NCI-H1436 treated with DMSO at 0.1 percent for 48 hours (cell line): ENCODE measurements around the gene RPL10.

Experiments
- DNase-seq: peaks from one replicate; lab custom pipeline; 2025; lab: John Stamatoyannopoulos, UW

Gene RPL10

DNA sequence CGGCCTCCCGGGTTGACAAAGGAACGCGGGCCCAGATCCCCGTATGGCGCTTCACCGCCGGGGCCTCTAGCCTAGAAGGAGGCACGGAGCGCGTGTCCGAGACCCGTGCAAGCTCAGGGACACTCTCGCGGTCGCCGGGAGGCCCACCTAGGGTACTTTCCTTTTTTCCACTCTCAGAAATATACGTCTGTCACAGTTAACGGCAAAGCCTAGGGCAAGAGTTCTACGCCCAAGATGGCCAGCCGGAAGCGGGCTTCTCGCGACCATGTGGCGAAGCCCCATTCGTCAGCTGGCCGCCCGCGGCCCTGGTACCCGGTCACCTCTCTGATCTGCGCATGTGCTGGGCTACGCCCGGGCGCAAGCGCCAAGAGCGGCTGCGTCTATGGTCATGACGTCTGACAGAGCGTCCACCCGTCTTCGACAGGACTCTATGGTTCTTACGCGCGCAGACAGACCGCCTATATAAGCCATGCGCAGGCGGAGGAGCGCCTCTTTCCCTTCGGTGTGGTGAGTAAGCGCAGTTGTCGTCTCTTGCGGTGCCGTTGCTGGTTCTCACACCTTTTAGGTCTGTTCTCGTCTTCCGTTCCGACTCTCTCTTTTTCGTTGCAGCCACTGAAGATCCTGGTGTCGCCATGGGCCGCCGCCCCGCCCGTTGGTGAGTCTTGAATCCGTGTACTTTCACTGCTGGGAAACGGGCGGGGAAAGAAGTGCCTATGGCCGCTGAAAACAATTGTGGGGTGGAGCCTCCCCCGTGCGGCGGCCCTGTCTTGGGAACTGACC lies at the start of gene RPL10:
Gene RPL10 (plus strand): TSS at position 490 of the 780 bp plus-strand sequence. CDS start 143 bp downstream, at position 633.
- peak; percentile 93 for DNase-seq

DNA sequence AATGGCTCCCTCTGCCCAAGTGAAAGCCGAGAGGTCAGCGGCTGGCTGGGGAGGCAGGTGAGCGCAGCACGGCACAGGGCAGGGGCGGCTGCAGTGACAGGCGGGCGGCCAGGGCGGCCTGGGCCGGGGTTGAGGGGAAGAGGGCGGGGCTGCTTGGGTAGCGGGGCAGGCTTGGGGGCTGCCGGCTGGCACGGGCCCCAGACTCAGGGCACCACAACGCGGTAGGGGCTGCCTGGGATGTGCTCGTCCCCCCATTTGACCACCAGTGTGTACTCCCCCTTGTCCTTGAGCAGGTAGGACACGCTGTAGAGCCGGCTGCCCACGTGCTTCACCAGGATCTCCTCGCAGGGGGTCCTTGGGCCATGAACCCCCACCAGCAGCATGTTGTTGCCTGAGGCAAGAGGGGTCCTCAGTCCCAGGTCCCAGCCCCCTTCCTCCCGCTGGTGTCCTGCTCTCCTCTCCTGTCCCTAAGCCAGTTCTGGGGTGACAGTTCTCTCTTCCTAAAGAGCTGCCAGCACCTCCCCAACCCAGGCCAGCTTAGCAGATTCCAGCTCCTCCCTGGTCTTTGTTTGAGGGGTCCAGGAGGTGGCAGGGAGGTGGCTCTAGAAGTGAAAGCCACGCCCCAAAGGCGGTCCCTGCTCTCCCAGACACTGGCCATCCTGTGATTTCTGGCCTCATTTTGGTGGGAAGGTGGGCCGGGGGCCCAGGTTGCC lies 49.4 kb upstream of the RPL10 start:
- DNase-seq, result no peak

DNA sequence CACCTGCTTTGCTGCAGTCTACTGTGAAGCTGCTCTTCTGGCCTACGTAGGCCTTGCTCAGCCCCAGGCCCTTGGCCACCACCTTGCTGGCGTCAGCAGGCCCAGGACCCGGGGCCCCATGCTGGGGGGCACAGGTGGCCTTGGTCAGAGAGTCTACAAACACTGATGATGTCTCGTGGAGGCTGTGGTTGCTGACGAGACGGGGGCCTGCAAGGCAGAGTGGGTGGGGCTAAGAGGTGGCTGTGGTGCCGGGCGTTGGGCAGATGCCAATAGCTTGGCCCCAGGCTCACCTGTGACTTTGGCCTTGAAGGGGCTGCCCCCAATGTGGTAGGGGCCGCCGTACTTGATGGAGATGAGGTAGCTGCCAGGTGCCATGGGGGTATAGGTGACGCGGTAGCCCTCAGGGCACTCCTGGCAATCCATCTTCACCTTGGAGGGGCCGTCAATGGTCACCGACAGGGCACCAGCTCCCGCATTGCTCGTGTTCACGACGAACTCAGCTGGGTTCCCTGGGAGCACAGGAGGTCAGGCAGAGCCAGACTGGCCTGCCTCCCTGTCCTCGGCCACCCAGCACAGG lies 48.7 kb upstream of the RPL10 start:
- no peak for DNase-seq

DNA sequence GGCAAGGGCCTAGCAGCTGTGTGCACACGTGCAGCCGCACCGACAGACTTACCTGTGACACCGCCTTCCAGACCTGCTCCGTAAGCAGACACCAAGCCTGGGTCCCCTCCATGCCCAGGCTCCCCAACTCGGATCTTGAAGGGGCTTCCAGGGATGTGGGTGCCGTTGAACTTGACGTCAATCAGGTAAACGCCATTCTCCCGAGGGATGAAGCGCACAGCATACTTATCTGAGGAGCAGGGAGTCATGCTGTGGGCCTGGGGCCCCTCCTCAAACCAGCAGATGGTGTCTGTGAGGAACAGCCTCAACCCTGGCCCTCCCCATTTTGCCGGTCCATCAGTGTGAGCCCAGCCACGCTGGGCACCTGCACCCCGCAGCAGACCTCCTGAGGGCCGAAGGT lies 48.2 kb upstream of the RPL10 start:
- no peak for DNase-seq

DNA sequence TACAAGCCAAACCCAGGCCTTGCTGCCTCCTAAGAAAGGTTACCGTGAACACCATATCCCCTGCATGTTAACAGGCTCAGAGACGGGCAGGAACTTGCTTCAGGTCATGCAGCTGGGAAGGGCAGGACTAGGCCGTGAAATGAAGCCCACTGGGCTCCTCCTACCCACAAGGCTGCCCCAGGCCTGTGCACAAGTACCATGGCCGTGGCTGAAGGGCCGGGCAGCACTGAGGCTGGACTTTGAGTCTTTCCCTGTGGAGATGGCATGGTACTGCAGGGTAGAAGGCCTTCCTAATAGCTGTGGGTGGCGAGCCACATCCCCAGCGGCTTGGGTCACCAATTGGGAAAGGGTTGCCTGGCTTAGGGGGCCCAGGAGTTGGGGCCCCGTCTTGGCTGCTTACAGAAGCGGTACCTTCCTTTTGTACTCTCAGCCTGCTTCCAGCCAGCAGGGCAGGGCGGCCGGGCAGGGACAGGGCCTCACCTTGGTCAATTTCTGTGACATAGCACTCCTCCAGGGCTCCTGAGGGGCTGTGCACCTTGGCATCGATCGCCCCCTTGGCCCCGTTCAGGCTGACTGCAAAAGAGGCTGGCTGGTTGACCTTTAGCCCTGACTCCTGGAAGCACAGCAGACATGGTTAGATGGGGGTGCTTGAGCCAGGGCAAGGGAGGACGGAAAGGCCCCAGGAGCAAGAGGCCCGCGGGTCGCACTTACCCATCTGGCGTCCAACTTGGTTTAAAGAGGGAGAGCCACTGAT lies 47.6 kb upstream of the RPL10 start:
- DNase-seq, result no peak

DNA sequence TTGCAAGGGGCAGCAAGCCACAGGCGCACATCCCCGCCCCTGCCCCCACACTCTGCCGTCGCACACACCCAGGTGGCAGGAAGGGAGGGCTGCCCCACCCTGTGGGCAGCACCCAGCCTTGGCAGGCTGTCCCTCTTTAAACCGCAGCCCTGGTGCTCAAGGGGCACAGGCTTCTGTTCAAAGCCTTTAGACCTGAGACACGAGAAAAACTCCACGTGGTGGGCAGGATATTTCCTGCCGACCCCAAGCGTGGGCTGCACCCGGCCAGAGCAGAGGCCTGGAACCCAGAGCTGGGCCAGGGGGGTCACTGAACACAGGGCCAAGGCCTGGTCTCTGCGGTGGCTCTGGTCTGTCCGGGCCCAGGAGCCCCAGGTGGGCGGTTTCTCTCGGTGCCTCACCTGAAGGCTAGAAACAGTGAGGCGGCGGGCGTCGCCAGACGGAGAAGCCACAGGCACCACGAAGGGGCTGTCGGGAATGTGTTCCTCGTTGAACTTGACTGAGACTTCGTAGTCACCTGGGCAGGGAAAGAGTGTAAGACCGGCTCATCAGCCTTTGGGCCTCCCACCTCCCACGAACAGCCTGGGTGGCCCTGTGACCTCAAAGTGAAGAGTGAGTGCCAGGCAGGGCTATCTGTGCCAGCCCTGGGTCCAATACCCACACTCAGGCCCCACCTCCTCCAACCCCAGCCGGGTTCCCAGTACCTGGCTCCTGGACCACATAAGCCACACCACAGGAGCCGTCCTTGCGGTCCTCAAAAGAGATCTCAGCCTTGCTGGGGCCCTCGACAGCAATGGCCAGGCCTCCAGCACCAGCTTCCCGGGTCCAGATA lies 46.8 kb upstream of the RPL10 start:
- DNase-seq, result no peak

DNA sequence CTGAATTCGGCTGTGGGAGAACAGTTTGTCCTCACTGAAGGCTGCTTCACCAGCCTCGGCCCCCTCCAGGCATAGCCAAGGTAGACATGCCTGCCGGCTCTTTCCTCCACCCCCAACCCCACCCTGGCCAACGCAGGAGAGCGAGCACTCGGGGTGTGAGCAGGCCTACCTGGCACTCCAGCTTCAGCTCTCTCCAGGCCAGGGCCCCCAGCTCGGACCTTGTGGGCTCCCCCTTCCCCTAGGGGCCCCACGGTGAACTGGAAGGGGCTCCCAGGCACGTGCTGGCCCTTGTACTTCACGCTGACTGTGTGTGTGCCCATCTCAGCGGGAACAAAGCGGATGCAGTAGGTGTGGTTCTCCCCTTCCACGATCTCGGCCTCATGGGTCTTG lies 46.2 kb upstream of the RPL10 start:
- DNase-seq, result no peak

DNA sequence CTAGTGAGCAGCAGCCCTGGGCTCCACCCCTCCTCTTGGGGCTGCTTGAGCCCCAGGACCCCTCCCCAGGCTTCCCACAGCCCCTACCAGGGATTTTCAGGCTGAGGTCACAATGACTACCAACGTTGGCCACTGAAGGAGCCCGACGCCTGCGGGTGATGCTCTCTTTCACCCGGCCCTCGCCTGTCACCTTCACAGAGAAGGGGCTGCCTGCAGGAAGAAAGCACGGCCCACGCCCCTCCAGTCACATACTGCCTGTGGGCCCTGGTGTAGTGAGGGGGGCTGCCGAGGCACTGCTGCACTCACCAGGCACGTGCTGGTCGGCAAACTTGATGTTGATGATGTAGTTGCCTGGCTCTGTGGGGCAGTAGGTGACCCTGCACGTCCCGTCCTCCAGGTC lies 45.7 kb upstream of the RPL10 start:
- DNase-seq, result no peak

DNA sequence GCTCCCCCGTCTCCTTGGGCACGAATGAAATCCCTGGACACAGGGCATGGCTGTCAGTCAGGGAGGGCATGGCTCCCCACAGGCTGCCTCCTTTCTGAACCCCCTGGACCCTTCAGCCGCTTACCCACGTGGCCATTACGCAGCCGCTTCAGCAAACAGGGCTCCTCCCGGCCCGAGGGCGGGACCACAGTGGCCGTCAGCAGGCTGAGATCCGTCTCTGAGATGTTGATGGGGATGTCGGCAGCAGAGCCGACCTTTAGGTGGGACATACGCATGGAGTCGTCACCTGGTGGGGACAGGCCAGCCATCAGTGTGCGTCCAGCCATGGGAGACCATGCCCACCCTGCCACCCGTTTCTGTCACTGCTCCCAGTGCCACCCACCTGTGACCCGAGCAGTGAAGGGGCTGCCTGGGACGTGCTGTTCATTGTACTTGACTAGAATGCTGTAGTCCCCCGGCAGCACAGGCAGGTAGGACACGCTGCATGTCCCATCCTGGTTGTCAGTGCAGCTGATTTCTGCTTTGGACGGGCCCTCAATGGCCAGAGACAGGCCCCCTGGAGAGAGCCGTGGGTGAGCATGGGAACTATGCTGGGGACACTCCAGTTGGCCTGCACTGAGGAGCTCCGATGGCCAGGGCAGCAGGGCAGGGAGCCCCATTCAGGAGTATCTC lies 44.9 kb upstream of the RPL10 start:
- DNase-seq, result no peak

DNA sequence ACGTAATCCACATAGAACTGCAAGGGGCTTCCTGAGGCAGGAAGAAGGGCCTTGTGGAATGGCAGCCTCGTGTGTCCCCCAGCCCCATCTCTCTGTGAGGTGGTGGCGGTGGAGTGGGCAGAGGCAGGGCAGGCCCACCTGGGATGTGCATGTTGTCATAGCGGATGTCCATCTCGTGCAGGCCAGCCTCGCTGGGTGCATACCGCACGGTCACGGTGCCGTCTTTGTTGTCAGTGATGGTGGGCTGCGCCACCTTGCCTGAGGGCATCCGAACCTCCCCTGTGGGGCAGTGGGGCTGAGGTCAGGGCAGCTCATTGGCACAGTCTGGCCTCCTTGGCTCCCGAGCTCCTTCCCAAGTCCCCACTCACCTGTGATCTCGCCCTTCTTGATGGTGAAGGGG lies 44.2 kb upstream of the RPL10 start:
- DNase-seq, result no peak

DNA sequence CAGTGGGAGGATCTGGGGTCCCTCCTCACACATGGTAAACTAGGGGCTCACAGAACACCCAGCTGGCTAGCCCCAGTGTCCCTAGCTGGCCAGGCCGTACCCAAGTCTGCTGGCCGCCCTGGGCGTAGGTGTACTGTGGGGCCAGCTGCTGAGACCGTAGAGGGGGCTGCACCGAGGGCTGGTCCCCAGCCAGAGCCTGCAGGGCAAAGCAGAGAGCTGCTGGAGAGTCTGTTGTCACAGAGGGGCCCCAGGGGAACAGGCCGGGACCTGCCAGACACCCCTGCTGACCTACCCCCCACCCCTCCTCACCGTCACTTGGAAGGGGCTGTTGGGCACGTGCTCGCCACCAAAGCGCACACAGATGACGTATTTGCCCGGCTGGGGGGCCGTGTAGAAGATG lies 43.7 kb upstream of the RPL10 start:
- no peak for DNase-seq

DNA sequence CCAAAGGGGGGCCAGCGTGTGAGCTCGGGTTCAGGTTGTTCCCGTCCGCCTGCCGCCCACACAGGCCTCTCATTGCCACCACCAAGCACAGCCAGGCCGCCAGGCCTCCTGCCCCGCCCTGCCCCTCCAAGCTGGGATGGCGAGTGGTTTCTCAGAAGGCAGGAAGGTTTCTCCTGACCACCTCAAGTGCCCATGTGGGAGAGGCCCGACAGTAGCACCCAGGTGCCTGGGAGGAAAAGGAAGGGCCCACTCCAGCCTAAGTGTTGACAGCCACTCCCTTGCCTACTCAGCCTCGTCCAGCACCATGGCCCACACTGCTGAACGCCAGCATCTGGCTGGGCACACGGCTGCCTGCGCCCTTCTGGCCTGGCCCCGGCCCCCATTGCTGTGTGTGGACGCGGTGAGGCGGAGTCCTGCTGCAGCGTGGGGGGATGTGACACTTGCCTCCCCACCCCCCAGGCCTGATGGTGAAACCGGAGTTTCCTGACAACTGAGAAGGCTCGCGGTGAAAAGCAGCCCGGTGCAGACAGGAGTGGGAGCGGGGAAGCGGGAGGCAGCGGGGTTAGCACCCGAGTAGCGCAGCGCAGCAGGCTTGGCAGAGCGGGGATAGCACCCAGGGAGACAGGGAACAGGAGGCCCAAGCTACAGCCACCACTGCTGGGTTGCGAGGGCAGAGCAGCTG lies 42.9 kb upstream of the RPL10 start:
- no peak for DNase-seq

DNA sequence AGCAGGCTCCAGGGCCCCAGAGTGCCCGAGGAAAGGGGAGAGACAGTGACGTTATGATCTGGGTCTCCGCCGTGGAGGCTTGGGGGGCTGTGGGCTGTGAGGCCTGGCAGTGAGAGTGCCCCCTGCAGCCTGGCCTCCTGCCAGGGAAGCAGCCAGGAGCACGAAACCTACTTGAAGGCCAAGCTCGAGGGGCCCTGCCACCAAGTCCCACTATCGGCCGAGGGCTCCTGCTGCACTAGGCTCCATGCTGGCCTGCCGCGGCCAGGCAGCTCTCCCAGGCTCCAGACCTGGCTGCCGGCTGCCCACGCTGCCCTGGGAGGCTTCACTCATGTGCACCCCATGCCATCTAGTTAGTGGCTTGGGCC lies 42.4 kb upstream of the RPL10 start:
- DNase-seq, result no peak

DNA sequence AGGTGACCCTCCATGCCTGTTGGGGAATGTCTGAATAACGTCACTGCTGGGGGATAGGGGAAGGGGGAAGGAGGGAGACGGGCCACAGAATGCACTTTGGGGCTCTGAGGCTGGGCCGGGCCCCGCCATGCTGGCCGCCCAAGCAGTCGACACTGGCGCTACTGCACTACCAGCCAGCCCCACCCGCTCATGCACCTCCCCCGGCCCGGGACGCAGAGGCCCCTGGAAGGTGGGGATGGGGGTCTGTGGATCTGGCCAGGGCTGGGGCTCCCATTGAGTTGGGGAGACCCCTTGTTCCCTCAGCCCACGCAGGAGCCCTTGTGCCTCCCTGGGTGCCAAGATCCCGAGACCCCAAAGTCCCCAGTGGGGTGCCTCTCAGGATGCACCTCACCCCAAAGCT lies 41.6 kb upstream of the RPL10 start:
- no peak for DNase-seq

DNA sequence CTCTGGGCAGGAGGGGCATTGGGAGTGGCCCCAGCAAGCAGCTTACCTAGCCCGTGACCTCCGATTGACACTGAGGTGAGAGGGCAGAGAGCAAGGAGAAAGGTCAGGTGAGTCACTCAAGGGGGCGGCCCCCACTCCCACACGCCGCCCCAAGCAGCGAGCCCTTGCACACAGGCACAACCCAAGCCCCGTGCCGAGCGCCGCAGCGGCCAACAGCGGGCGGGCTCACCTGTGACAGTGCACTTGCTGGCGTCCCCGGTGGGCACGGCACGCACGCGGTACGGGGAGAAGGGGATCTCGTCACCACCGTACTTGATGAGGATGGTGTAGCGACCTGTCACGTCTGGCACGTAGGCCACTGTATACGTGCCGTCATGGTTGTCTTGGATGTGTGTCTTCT lies 41.0 kb upstream of the RPL10 start:
- no peak for DNase-seq

DNA sequence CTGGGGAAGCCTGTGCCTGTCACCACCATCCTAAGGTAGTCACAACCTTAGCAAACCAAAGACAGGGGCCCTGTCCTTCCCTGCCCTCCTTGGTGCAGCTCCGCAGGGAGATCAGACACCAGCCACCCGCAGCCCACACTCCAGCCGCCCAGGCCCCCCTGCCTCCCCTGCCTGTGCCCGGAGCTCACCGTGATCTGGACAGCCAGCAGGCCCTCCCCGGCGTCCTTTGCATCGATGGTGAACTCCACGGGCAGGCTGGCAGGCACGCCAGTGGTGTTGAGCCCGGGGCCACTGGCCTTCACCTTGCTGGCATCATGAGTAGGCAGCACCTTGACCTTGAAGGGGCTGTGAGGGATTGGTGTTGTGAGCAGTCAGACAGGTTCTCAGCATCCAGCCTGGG lies 40.2 kb upstream of the RPL10 start:
- no peak for DNase-seq

DNA sequence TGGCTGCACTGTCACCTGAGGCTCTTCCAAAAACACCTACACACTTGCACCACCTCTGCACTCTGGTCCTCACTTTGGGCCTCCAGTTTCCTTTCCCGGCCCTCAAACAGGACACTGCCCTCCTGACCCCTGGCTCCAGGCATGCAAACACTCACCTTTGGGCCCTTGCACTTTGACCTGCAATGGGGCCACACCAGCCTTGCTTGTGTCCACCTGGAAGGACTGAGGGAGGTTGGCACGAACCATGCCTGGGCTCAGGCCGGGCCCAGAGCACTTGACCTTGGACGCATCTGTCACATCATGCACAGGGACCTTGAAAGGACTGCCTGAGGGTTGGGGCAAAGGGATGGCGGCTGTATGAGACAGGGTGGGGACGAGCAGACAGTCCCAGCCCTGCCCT lies 39.3 kb upstream of the RPL10 start:
- no peak for DNase-seq

DNA sequence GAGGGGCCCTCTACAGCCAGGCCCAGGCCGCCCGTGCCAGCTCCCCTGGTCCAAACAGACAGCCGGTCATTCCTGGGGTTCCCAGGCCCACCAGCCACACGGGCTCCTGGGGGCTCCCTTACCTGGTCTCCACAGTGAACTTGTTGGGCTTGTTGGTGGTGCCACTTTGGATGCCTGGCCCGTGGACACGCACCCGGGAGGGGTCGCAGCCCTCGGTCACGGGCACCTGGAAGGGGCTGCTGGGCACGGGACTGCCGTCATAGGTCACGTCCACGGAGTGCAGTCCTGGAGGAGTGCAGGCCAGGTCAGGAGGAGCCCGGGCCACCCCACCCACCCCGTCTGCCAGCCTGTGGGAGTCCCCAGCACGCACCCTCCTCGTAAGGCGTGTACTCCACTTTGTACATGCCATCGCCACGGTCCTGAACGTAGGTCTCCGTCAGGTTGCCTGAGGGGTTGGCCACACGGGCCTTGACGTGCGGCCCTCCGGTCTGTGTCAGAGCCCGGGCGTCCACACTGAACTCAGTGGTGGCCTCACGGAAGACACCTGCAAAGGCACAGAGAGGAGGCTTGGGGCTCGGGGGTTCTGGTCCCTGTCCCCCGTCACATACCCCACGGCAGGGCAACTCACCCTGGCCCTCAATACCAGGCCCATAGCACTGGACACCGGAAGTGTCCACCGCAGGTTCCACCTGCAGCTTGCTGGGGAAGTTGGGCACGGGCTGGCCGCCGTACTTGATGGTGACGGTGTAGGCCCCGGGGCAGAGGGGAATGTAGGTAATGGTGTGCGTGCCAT lies 38.6 kb upstream of the RPL10 start:
- no peak for DNase-seq

DNA sequence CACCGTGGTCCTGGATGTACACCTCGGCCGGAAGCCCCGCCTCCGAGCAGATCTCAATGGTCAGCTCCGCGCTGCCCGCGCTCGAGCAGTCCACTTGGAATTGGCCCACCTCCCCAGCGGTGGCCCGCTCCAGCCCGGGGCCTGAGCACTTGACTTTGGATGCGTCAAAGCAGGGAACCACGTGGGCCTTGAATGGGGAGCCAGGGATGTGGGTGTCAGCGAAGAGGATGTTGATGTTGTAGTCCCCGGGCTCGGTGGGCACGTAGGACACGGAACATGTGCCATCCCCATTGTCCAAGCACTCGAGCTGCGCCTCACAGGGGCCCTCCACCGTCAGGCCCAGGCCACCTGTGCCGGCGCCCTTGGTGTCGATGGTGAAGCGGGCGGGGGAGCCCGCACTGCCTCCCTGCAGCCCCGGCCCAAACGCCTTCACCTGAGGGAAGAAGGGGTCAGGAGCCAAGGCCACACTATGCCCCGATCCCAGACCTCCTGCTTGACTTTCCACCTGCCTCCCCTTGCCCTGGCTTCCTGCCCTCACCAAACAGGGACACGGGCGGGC lies 37.9 kb upstream of the RPL10 start:
- no peak for DNase-seq
